H1 (cell line): ENCODE results near the gene RANBP17. TPM values are rescaled to one million over a fixed set of nuclear protein-coding genes. Genes with fewer than 3 reads are reported as not detected.

Experiments used
- CTCF ChIA-PET: fragments of 300-600 bp; sonication (Branson Sonifier 250); formaldehyde crosslinking; loops from one replicate; lab custom pipeline; 2021; ENCODE audit not compliant: partially characterized antibody; lab: Charles Lee
- POLR2A ChIA-PET: fragments of 300-600 bp; sonication (Branson Sonifier 250); formaldehyde crosslinking; loops from one replicate; lab custom pipeline; 2021; ENCODE audit warnings: inconsistent platforms; ENCODE audit not compliant: partially characterized antibody; lab: Charles Lee
- DNase-seq, 2 experiments: peaks; one replicate each; pipeline versions ENCODE4 v3.0.0 to v3.0.0-alpha.2; 2010 to 2022; ENCODE audit warnings: low spot score in 2 of 2, low read depth in 1 of 2, mixed read lengths in 1 of 2
- FAIRE-seq: peaks from 2 replicates; lab custom pipeline; 2011; peaks lifted over from hg19 to GRCh38; lab: Jason Lieb, UNC
- H2AFZ ChIP-seq: 2 replicates; pipeline ENCODE4 v1.8.1; 2012; ENCODE audit warnings: low read length, inconsistent platforms
- H2AK5ac ChIP-seq: 2 replicates; pipeline ENCODE4 v1.6.1; 2013; ENCODE audit warnings: low read depth, low read length
- H2BK120ac ChIP-seq: replicated peaks from 2 replicates; pipeline ENCODE3; 2013; ENCODE audit warnings: low read depth, low read length, inconsistent platforms
- H2BK12ac ChIP-seq: 2 replicates; pipeline ENCODE4 v1.6.1; 2013; ENCODE audit warnings: low read depth, low read length
- H2BK15ac ChIP-seq: 2 replicates; pipeline ENCODE4 v1.6.1; 2013; ENCODE audit warnings: low read length
- H2BK20ac ChIP-seq: 2 replicates; pipeline ENCODE4 v1.6.1; 2013; ENCODE audit warnings: low read length
- H2BK5ac ChIP-seq: 2 replicates; pipeline ENCODE4 v1.6.1; 2013; ENCODE audit warnings: low read depth, low read length
- H3K14ac ChIP-seq: 2 replicates; pipeline ENCODE4 v1.6.1; 2013; ENCODE audit warnings: inconsistent platforms; ENCODE audit not compliant: insufficient read length
- H3K18ac ChIP-seq: 2 replicates; pipeline ENCODE4 v1.6.1; 2013; ENCODE audit warnings: low read length; ENCODE audit errors: extremely low read depth
- H3K23ac ChIP-seq: 2 replicates; pipeline ENCODE4 v1.6.1; 2013; ENCODE audit warnings: inconsistent platforms; ENCODE audit not compliant: insufficient read length
- H3K23me2 ChIP-seq: 2 replicates; pipeline ENCODE4 v1.6.1; 2013; ENCODE audit warnings: low read depth, low read length
- H3K27ac ChIP-seq: 2 replicates; pipeline ENCODE4 v1.6.1; 2011; ENCODE audit warnings: low read depth, low read length, inconsistent platforms
- H3K27me3 ChIP-seq, 4 experiments: replicated peaks in 1 of 4; 1 replicate in 1 of 4; 2 replicates in 3 of 4; pipeline versions ENCODE4 v1.6.1 to v1.8.1; 2011 to 2013; ENCODE audit warnings: low read length in 3 of 4, mild to moderate bottlenecking in 3 of 4, inconsistent platforms in 2 of 4, mixed read lengths in 2 of 4, moderate library complexity in 1 of 4; ENCODE audit not compliant: control insufficient read depth in 3 of 4, insufficient read depth in 3 of 4; ENCODE audit errors: extremely low read depth in 1 of 4
- H3K36me3 ChIP-seq, 4 experiments: 2 replicates each; pipeline versions ENCODE4 v1.6.1 to v1.8.1; 2011 to 2013; ENCODE audit warnings: mild to moderate bottlenecking in 4 of 4, low read length in 3 of 4, moderate library complexity in 2 of 4, control low read depth in 1 of 4, inconsistent platforms in 1 of 4; ENCODE audit not compliant: insufficient read depth in 4 of 4, control insufficient read depth in 2 of 4
- H3K4ac ChIP-seq: replicated peaks from 2 replicates; pipeline ENCODE3; 2013; ENCODE audit warnings: low read length, low read depth, mixed read lengths, inconsistent platforms; ENCODE audit not compliant: insufficient read length
- H3K4me1 ChIP-seq, 4 experiments: replicated peaks in 1 of 4; 1 replicate in 1 of 4; 2 replicates in 3 of 4; pipeline versions ENCODE4 v1.6.1 to v1.8.1; 2011 to 2013; ENCODE audit warnings: low read length in 3 of 4, inconsistent platforms in 2 of 4, mixed read lengths in 1 of 4; ENCODE audit not compliant: insufficient read depth in 4 of 4, control insufficient read depth in 3 of 4
- H3K4me2 ChIP-seq, 2 experiments: 2 replicates each; pipeline versions ENCODE4 v1.6.1 to v1.8.1; 2011 to 2013; ENCODE audit warnings: low read depth in 2 of 2, low read length in 2 of 2, control low read depth in 1 of 2, inconsistent platforms in 1 of 2, mild to moderate bottlenecking in 1 of 2; ENCODE audit not compliant: insufficient read depth in 1 of 2
- H3K4me3 ChIP-seq, 4 experiments: fragments of 200-600, 300-600 bp in 1 of 4; sonication (generic), shearing (Covaris generic), sonication (Bioruptor Twin) in 1 of 4; 2 replicates each; pipeline versions ENCODE4 v1.5.1 to v1.8.1; 2011 to 2016; ENCODE audit warnings: low read length in 4 of 4, low read depth in 3 of 4, control low read depth in 2 of 4, inconsistent platforms in 2 of 4, mild to moderate bottlenecking in 2 of 4, mixed read lengths in 1 of 4, moderate library complexity in 1 of 4; ENCODE audit not compliant: insufficient read depth in 2 of 4; ENCODE audit errors: extremely low read depth in 1 of 4
- H3K56ac ChIP-seq: replicated peaks from 2 replicates; pipeline ENCODE3; 2013; ENCODE audit warnings: low read depth, mild to moderate bottlenecking, mixed read lengths, low read length, inconsistent platforms; ENCODE audit not compliant: insufficient read length
- H3K79me1 ChIP-seq: 2 replicates; pipeline ENCODE4 v1.6.1; 2013; ENCODE audit warnings: low read depth, low read length, control low read depth
- H3K79me2 ChIP-seq, 2 experiments: 2 replicates each; pipeline versions ENCODE4 v1.6.1 to v1.8.1; 2012 to 2013; ENCODE audit warnings: low read length in 2 of 2, mild to moderate bottlenecking in 2 of 2, inconsistent platforms in 1 of 2; ENCODE audit not compliant: insufficient read depth in 2 of 2, control insufficient read depth in 1 of 2
- H3K9ac ChIP-seq, 4 experiments: replicated peaks in 1 of 4; 1 replicate in 1 of 4; 2 replicates in 3 of 4; pipeline versions ENCODE4 v1.6.1 to v1.8.1; 2011 to 2013; ENCODE audit warnings: low read depth in 3 of 4, low read length in 3 of 4, control low read depth in 2 of 4, mild to moderate bottlenecking in 2 of 4, moderate library complexity in 2 of 4, inconsistent platforms in 1 of 4; ENCODE audit errors: extremely low read depth in 1 of 4
- H3K9me3 ChIP-seq, 2 experiments: 2 replicates each; pipeline versions ENCODE4 v1.6.1 to v1.8.1; 2012 to 2013; ENCODE audit warnings: mild to moderate bottlenecking in 2 of 2, moderate library complexity in 2 of 2, control low read depth in 1 of 2, inconsistent platforms in 1 of 2, low read depth in 1 of 2, low read length in 1 of 2, mixed read lengths in 1 of 2; ENCODE audit not compliant: insufficient read depth in 2 of 2
- H4K20me1 ChIP-seq, 2 experiments: replicated peaks in 1 of 2; 2 replicates each; pipeline versions ENCODE3 to v1.8.1; 2011 to 2013; ENCODE audit warnings: inconsistent platforms in 2 of 2, low read length in 2 of 2, mild to moderate bottlenecking in 1 of 2; ENCODE audit not compliant: insufficient read depth in 2 of 2, control insufficient read depth in 1 of 2
- H4K5ac ChIP-seq: 2 replicates; pipeline ENCODE4 v1.6.1; 2013; ENCODE audit warnings: low read length, low read depth, mixed read lengths, inconsistent platforms; ENCODE audit not compliant: insufficient read length
- H4K8ac ChIP-seq: 2 replicates; pipeline ENCODE4 v1.8.0; 2013; ENCODE audit warnings: mild to moderate bottlenecking, moderate library complexity, low read length, inconsistent platforms; ENCODE audit not compliant: insufficient read depth; ENCODE audit errors: extremely low read depth
- H4K91ac ChIP-seq: replicated peaks from 2 replicates; pipeline ENCODE3; 2013; ENCODE audit warnings: low read length, mixed read lengths, inconsistent platforms; ENCODE audit not compliant: insufficient read length
- BACH1 ChIP-seq: IDR thresholded peaks from 2 replicates; pipeline ENCODE4 v1.6.1; 2012; ENCODE audit warnings: low read length, improper control_type of control experiment
- JUN ChIP-seq: IDR thresholded peaks from 2 replicates; pipeline ENCODE4 v1.6.1; 2011; ENCODE audit warnings: low read depth, mild to moderate bottlenecking, improper control_type of control experiment, low read length
- MAFK ChIP-seq: IDR thresholded peaks from 2 replicates; pipeline ENCODE4 v1.6.1; 2012; ENCODE audit warnings: low read depth, mild to moderate bottlenecking, improper control_type of control experiment, low read length
- MAX ChIP-seq: IDR thresholded peaks from 2 replicates; pipeline ENCODE4 v1.6.1; 2012; ENCODE audit warnings: inconsistent platforms
- POLR2AphosphoS5 ChIP-seq: IDR thresholded peaks from 2 replicates; pipeline ENCODE4 v1.6.1; 2011; ENCODE audit warnings: low read depth, low read length
- POU5F1 ChIP-seq: IDR thresholded peaks from 2 replicates; pipeline ENCODE4 v1.6.1; 2011; ENCODE audit warnings: low read depth, mild to moderate bottlenecking, low read length, moderate library complexity
- SIRT6 ChIP-seq: IDR thresholded peaks from one replicate; pipeline ENCODE4 v1.7.1; 2012; ENCODE audit warnings: low read length, inconsistent platforms
- TAF1 ChIP-seq: IDR thresholded peaks from 2 replicates; pipeline ENCODE4 v1.6.1; 2011; ENCODE audit warnings: mild to moderate bottlenecking, low read depth, low read length
- TAF7 ChIP-seq: optimal IDR thresholded peaks from 2 replicates; pipeline ENCODE3; 2011; ENCODE audit warnings: low read depth, mild to moderate bottlenecking, inconsistent platforms, low read length, moderate library complexity, borderline replicate concordance
- TBP ChIP-seq: IDR thresholded peaks from 2 replicates; pipeline ENCODE4 v1.6.1; 2011; ENCODE audit warnings: low read depth, low read length, improper control_type of control experiment
- TEAD4 ChIP-seq: IDR thresholded peaks from 2 replicates; pipeline ENCODE4 v1.6.1; 2012; ENCODE audit warnings: low read depth, low read length, inconsistent platforms, mixed read lengths
- WGBS, 2 experiments: shearing (Covaris generic) in 1 of 2; methylation state at CpG; one replicate each; pipeline versions ENCODE4 v1.1.6 to v1.1.7; 2013 to 2015; ENCODE audit warnings: low lambda C conversion rate in 2 of 2, mixed read lengths in 2 of 2, inconsistent platforms in 1 of 2, low coverage in 1 of 2, missing lambda C conversion rate in 1 of 2; ENCODE audit not compliant: insufficient replicate concordance in 2 of 2, insufficient coverage in 1 of 2, insufficient read length in 1 of 2; ENCODE audit errors: extremely low coverage in 1 of 2, missing lambda C conversion rate in 1 of 2; 5-methylcytosine and 5-hydroxymethylcytosine counted together
- polyA plus RNA-seq, 7 experiments: library from polyadenylated mRNA; depleted of rRNA in 3 of 7; stranded (reverse) in 5 of 7; unstranded in 2 of 7; fragments of >200 nt in 5 of 7; fragments of 200-250 nt in 2 of 7; gene quantifications; 1 replicate in 5 of 7; 2 replicates in 1 of 7; 4 replicates in 1 of 7; pipeline versions ENCODE4 v1.2.1 to v1.2.3, GENCODE V29; 2011 to 2013; ENCODE audit warnings: missing spikeins in 2 of 7, mixed read lengths in 2 of 7
- total RNA-seq: library from RNA; stranded (reverse); fragmentation: NEBNext Ultra II Directional; extraction: Animal tissue kit (Norgen Biotek cat#: 25700); gene quantifications from 2 replicates; pipeline ENCODE4 v1.2.1, GENCODE V29; 2021

Gene RANBP17
- total and polyA plus RNA-seq, 2 of the 8 experiments (the other 6 are each of a cell fraction or from before 2014, with no cell fraction given): 8.6 to 21.3 TPM

- FAIRE-seq: no peak
- Histone ChIP-seq H3K14ac (no peak overlapping the region), H3K27me3 (no peaks in the 10 kb centered on the region), H3K18ac (no peak overlapping the region), H3K4me1 (peaks cover 0 to 3% (median under 1%) of the 10 kb centered on the region in 4 experiments; a peak in 2 of 7 replicates), H3K9ac (no peak overlapping the region), H3K9me3 (no peaks in the 10 kb centered on the region), H3K36me3 (no peaks in the 10 kb centered on the region), H3K23ac (no peak overlapping the region), H2BK20ac (no peak overlapping the region), H2BK12ac (no peak overlapping the region), H3K27ac (no peak overlapping the region), H2BK15ac (no peak overlapping the region), H2AFZ (no peak overlapping the region), H3K56ac (no peak overlapping the region), H3K79me2 (no peaks in the 10 kb centered on the region), H3K4me2 (no peak overlapping the region), H3K4ac (no peak overlapping the region), H2BK120ac (no peak overlapping the region), H4K20me1 (no peaks in the 10 kb centered on the region), H3K79me1 (no peaks in the 10 kb centered on the region), H4K91ac (no peak overlapping the region), H3K4me3 (no peak overlapping the region), H2BK5ac (no peak overlapping the region), H2AK5ac (no peak overlapping the region), H4K5ac (no peak overlapping the region), H4K8ac (no peak overlapping the region), H3K23me2 (no peaks in the 10 kb centered on the region)
- ChIA-PET CTCF (no interaction called here), POLR2A (no interaction called here)
- no peak for DNase-seq
- WGBS, 2 experiments: 89 to 100% methylated on average over 1 to 2 of the region's 2 CpGs
- TF ChIP-seq SIRT6: no peak
- TF ChIP-seq TBP: no peak
- TF ChIP-seq TAF1: no peak
- TF ChIP-seq MAX: no peak
- no peak for TF ChIP-seq TAF7
- TF ChIP-seq JUN: no peak
- TF ChIP-seq TEAD4: no peak
- no peak for TF ChIP-seq BACH1
- TF ChIP-seq MAFK: no peak
- TF ChIP-seq POU5F1: no peak
- TF ChIP-seq POLR2AphosphoS5: no peak
Measured at GRCh38 chr5:171149333-171149732, 287.5 kb downstream of the RANBP17 start.
